H54 (cell line): ENCODE results near the gene PSMB11.
A peak's percentile ranks its signal among the peaks of the same experiment; 100 is the strongest.

Source experiments
- DNase-seq: peaks from one replicate; pipeline ENCODE4 v3.0.0; 2011; ENCODE audit warnings: low spot score, mixed read lengths; ENCODE audit not compliant: insufficient read length
- FAIRE-seq: peaks from 3 replicates; lab custom pipeline; 2011; peaks lifted over from hg19 to GRCh38; lab: Jason Lieb, UNC
- POLR2A ChIP-seq: IDR thresholded peaks from 2 replicates; pipeline ENCODE4 v1.6.1; 2011; ENCODE audit warnings: low read depth, mild to moderate bottlenecking, low read length

Gene PSMB11

GRCh38 chr14:23043145-23043544 is 1.1 kb downstream of the PSMB11 start:
- TF ChIP-seq POLR2A, result no peak
- no peak for DNase-seq

GRCh38 chr14:23043754-23044153 is 1.7 kb downstream of the PSMB11 start:
- no peak for FAIRE-seq
- no peak for TF ChIP-seq POLR2A
- no peak for DNase-seq

More at GRCh38 chr14:23043145-23043544, 1.1 kb downstream of the PSMB11 start:
- no peak for FAIRE-seq

- no peak for TF ChIP-seq POLR2A
- DNase-seq, result no peak
- no peak for FAIRE-seq
These were observed 2.8 kb downstream of the PSMB11 start for GRCh38 chr14:23044840-23045239.

GRCh38 chr14:23045419-23046357 is 3.7 kb downstream of the PSMB11 start:
- no peak for FAIRE-seq
- DNase-seq, result no peak
- TF ChIP-seq POLR2A, result no peak

GRCh38 chr14:23047034-23047634 is 5.1 kb downstream of the PSMB11 start:
- TF ChIP-seq POLR2A, result no peak
- DNase-seq (peak; percentile 71), FAIRE-seq (no peak)

- DNase-seq (no peak), FAIRE-seq (no peak)
- TF ChIP-seq POLR2A, result no peak
These were observed 6.0 kb downstream of the PSMB11 start for GRCh38 chr14:23047751-23048693.

- FAIRE-seq (no peak), DNase-seq (no peak)
- TF ChIP-seq POLR2A, result no peak
These were observed 7.0 kb downstream of the PSMB11 start for GRCh38 chr14:23049011-23049410.

- TF ChIP-seq POLR2A, result no peak
- no peak for FAIRE-seq
- DNase-seq, result no peak
These were observed 9.4 kb downstream of the PSMB11 start for GRCh38 chr14:23051141-23052057.

GRCh38 chr14:23052182-23052623 is 10.2 kb downstream of the PSMB11 start:
- no peak for FAIRE-seq
- no peak for TF ChIP-seq POLR2A
- DNase-seq, result no peak

GRCh38 chr14:23052671-23053070 is 10.7 kb downstream of the PSMB11 start:
- FAIRE-seq (no peak), DNase-seq (no peak)
- TF ChIP-seq POLR2A, result no peak

- FAIRE-seq (no peak), DNase-seq (no peak)
- no peak for TF ChIP-seq POLR2A
These were observed 11.4 kb downstream of the PSMB11 start for GRCh38 chr14:23053426-23053825.

- TF ChIP-seq POLR2A, result no peak
- FAIRE-seq (no peak), DNase-seq (no peak)
These were observed 12.2 kb downstream of the PSMB11 start for GRCh38 chr14:23054000-23054811.
